NAMALWA (cell line): ENCODE results near the gene MYO16.
"Not testable (repeated sequence)": the region's sequence is repeated elsewhere in the genome, so short reads cannot be mapped to it uniquely, and the experiment has no call there.

Source experiments
- DNase-seq: peaks from one replicate; pipeline ENCODE4 v3.0.0-alpha.2; 2015; ENCODE audit warnings: low spot score

MYO16 gene

GRCh38 chr13:109200556-109200955 lies 571.1 kb downstream of the MYO16 start:
- DNase-seq = no peak

- no peak for DNase-seq
Measured at GRCh38 chr13:109203587-109203986, 574.2 kb downstream of the MYO16 start.

GRCh38 chr13:109204252-109204651 lies 574.8 kb downstream of the MYO16 start:
- no peak for DNase-seq

GRCh38 chr13:109204657-109205056 lies 575.2 kb downstream of the MYO16 start:
- no peak for DNase-seq

GRCh38 chr13:109205315-109205714 lies 575.9 kb downstream of the MYO16 start:
- DNase-seq = no peak

- no peak for DNase-seq
Measured at GRCh38 chr13:109206616-109207015, 577.2 kb downstream of the MYO16 start.

GRCh38 chr13:109207622-109208021 lies 578.2 kb downstream of the MYO16 start:
- DNase-seq = no peak

- DNase-seq = no peak
Measured at GRCh38 chr13:109208522-109208921, 579.1 kb downstream of the MYO16 start.

- no peak for DNase-seq
Measured at GRCh38 chr13:109209526-109209925, 580.1 kb downstream of the MYO16 start.

GRCh38 chr13:109211616-109212015 lies 582.2 kb downstream of the MYO16 start:
- no peak for DNase-seq

- DNase-seq = no peak
Measured at GRCh38 chr13:109212650-109213049, 583.2 kb downstream of the MYO16 start.

GRCh38 chr13:109213714-109214113 lies 584.3 kb downstream of the MYO16 start:
- no peak for DNase-seq

- no peak for DNase-seq
Measured at GRCh38 chr13:109214393-109214792, 585.0 kb downstream of the MYO16 start.

GRCh38 chr13:109215377-109215776 lies 586.0 kb downstream of the MYO16 start:
- DNase-seq = no peak

- not testable (repeated sequence) for DNase-seq
Measured at GRCh38 chr13:109217510-109217909, 588.1 kb downstream of the MYO16 start.

- no peak for DNase-seq
Measured at GRCh38 chr13:109220631-109221030, 591.2 kb downstream of the MYO16 start.

GRCh38 chr13:109224033-109224432 lies 594.6 kb downstream of the MYO16 start:
- no peak for DNase-seq

GRCh38 chr13:109226631-109227030 lies 597.2 kb downstream of the MYO16 start:
- no peak for DNase-seq

- DNase-seq = no peak
Measured at GRCh38 chr13:109227344-109227940, 598.0 kb downstream of the MYO16 start.

GRCh38 chr13:109228211-109228610 lies 598.8 kb downstream of the MYO16 start:
- DNase-seq = no peak

- no peak for DNase-seq
Measured at GRCh38 chr13:109231888-109232287, 602.5 kb downstream of the MYO16 start.

- DNase-seq = no peak
Measured at GRCh38 chr13:109233293-109233692, 603.9 kb downstream of the MYO16 start.

GRCh38 chr13:109235901-109236300 lies 606.5 kb downstream of the MYO16 start:
- no peak for DNase-seq

- no peak for DNase-seq
Measured at GRCh38 chr13:109241160-109241559, 611.7 kb downstream of the MYO16 start.
